ENCODE data around the gene NRF1.

- TF ChIP-seq BRCA1 (IDR thresholded peaks at IDR 0.05; ENCODE audit: low read depth, low read length) (no peak), CTCF (IDR thresholded peaks at IDR 0.05; ENCODE audit: control extremely low read depth in 1 of 3, insufficient read depth in 1 of 3, low read depth in 1 of 3, low read length in 3 of 3) (no peak), RFX5 (IDR thresholded peaks at IDR 0.05; ENCODE audit: borderline replicate concordance, low read depth, low read length) (no peak), EGR1 (IDR thresholded peaks at IDR 0.05; ENCODE audit: borderline replicate concordance, low read depth, low read length) (no peak), BACH1 (IDR thresholded peaks at IDR 0.05; ENCODE audit: low read length) (no peak), JUND (IDR thresholded peaks at IDR 0.05; ENCODE audit: low read length) (no peak), ZNF274 (IDR thresholded peaks at IDR 0.05; ENCODE audit: borderline replicate concordance, extremely low read depth, low read length) (no peak), MAX (IDR thresholded peaks at IDR 0.05) (no peak), EZH2 (IDR thresholded peaks at IDR 0.05; ENCODE audit: low read depth, low read length, severe bottlenecking) (no peak), POLR2A (IDR thresholded peaks at IDR 0.05; ENCODE audit: control extremely low read depth in 1 of 2, low read depth in 2 of 2, low read length in 2 of 2) (no peak)
These were observed 79.2 kb downstream of the NRF1 start for GRCh38 chr7:129690701-129691100.
